ENCODE results near the gene VWA7. TPM values are rescaled to one million over a fixed set of nuclear protein-coding genes. Genes with fewer than 3 reads are reported as not detected.

Gene VWA7
- total RNA-seq, 1 experiment from 2014 or later, result 0.37 TPM

Other genes with a start within 250 kb of the VWA7 start
- gene MCCD1, start 248.4 kb downstream of the VWA7 start, total RNA-seq (2014; rRNA removed; shearing (Covaris generic)), result not detected in 2 replicates
- 580 and 595 TPM in 2 replicates for gene DDX39B, start 235.3 kb downstream of the VWA7 start, total RNA-seq (2014; rRNA removed; shearing (Covaris generic))
- 0.60 TPM in 1 of 2 replicates, not detected in the other for gene ATP6V1G2, start 230.7 kb downstream of the VWA7 start, total RNA-seq (2014; rRNA removed; shearing (Covaris generic))
- 12.9 and 13.6 TPM in 2 replicates for gene NFKBIL1, start 229.7 kb downstream of the VWA7 start, total RNA-seq (2014; rRNA removed; shearing (Covaris generic))
- gene LTA, start 205.0 kb downstream of the VWA7 start, total RNA-seq (2014; rRNA removed; shearing (Covaris generic)), result not detected in 2 replicates
- not detected in 2 replicates for gene TNF, start 201.8 kb downstream of the VWA7 start, total RNA-seq (2014; rRNA removed; shearing (Covaris generic))
- gene LTB, start 194.9 kb downstream of the VWA7 start, total RNA-seq (2014; rRNA removed; shearing (Covaris generic)), result not detected in 2 replicates
- gene LST1, start 191.1 kb downstream of the VWA7 start, total RNA-seq (2014; rRNA removed; shearing (Covaris generic)), result not detected in 2 replicates
- not detected in 2 replicates for gene NCR3, start 184.3 kb downstream of the VWA7 start, total RNA-seq (2014; rRNA removed; shearing (Covaris generic))
- gene AIF1, start 162.1 kb downstream of the VWA7 start, total RNA-seq (2014; rRNA removed; shearing (Covaris generic)), result not detected in 2 replicates
- 26.2 and 36.1 TPM in 2 replicates for gene PRRC2A, start 156.6 kb downstream of the VWA7 start, total RNA-seq (2014; rRNA removed; shearing (Covaris generic))
- gene BAG6, start 124.7 kb downstream of the VWA7 start, total RNA-seq (2014; rRNA removed; shearing (Covaris generic)), result 122 and 138 TPM in 2 replicates
- gene APOM, start 121.4 kb downstream of the VWA7 start, total RNA-seq (2014; rRNA removed; shearing (Covaris generic)), result 0.91 and 1.1 TPM in 2 replicates
- gene C6orf47, start 116.5 kb downstream of the VWA7 start, total RNA-seq (2014; rRNA removed; shearing (Covaris generic)), result 19.3 and 20.8 TPM in 2 replicates
- 13.4 and 15.9 TPM in 2 replicates for gene GPANK1, start 112.3 kb downstream of the VWA7 start, total RNA-seq (2014; rRNA removed; shearing (Covaris generic))
- gene CSNK2B, start 111.2 kb downstream of the VWA7 start, total RNA-seq (2014; rRNA removed; shearing (Covaris generic)), result 443 and 553 TPM in 2 replicates
- gene LY6G5B, start 107.4 kb downstream of the VWA7 start, total RNA-seq (2014; rRNA removed; shearing (Covaris generic)), result not detected in 2 replicates
- 0.97 TPM in 1 of 2 replicates, not detected in the other for gene LY6G5C, start 96.3 kb downstream of the VWA7 start, total RNA-seq (2014; rRNA removed; shearing (Covaris generic))
- gene ABHD16A, start 74.0 kb downstream of the VWA7 start, total RNA-seq (2014; rRNA removed; shearing (Covaris generic)), result 28.0 and 34.6 TPM in 2 replicates
- not detected in 2 replicates for gene LY6G6F, start 70.5 kb downstream of the VWA7 start, total RNA-seq (2014; rRNA removed; shearing (Covaris generic))
- not detected in 2 replicates for gene LY6G6D, start 62.0 kb downstream of the VWA7 start, total RNA-seq (2014; rRNA removed; shearing (Covaris generic))
- not detected in 2 replicates for gene LY6G6C, start 55.6 kb downstream of the VWA7 start, total RNA-seq (2014; rRNA removed; shearing (Covaris generic))
- not detected in 2 replicates for gene MPIG6B, start 54.0 kb downstream of the VWA7 start, total RNA-seq (2014; rRNA removed; shearing (Covaris generic))
- 75.2 and 101 TPM in 2 replicates for gene DDAH2, start 48.0 kb downstream of the VWA7 start, total RNA-seq (2014; rRNA removed; shearing (Covaris generic))
- 710 and 730 TPM in 2 replicates for gene CLIC1, start 40.8 kb downstream of the VWA7 start, total RNA-seq (2014; rRNA removed; shearing (Covaris generic))
- gene MSH5, start 37.3 kb downstream of the VWA7 start, total RNA-seq (2014; rRNA removed; shearing (Covaris generic)), result 5.3 and 10.8 TPM in 2 replicates
- gene SAPCD1, start 14.7 kb downstream of the VWA7 start, total RNA-seq (2014; rRNA removed; shearing (Covaris generic)), result 0.21 and 2.8 TPM in 2 replicates
- gene VARS1, start 18.4 kb upstream of the VWA7 start, total RNA-seq (2014; rRNA removed; shearing (Covaris generic)), result 37.3 and 37.5 TPM in 2 replicates
- gene LSM2, start 29.6 kb upstream of the VWA7 start, total RNA-seq (2014; rRNA removed; shearing (Covaris generic)), result 108 and 123 TPM in 2 replicates
- 0.85 and 1.0 TPM in 2 replicates for gene HSPA1L, start 38.0 kb upstream of the VWA7 start, total RNA-seq (2014; rRNA removed; shearing (Covaris generic))
- 29.8 and 31.5 TPM in 2 replicates for gene HSPA1A, start 38.2 kb upstream of the VWA7 start, total RNA-seq (2014; rRNA removed; shearing (Covaris generic))
- 84.4 and 109 TPM in 2 replicates for gene HSPA1B, start 50.4 kb upstream of the VWA7 start, total RNA-seq (2014; rRNA removed; shearing (Covaris generic))
- 91.5 and 101 TPM in 2 replicates for gene NEU1, start 85.5 kb upstream of the VWA7 start, total RNA-seq (2014; rRNA removed; shearing (Covaris generic))
- not detected in 2 replicates for gene SLC44A4, start 101.7 kb upstream of the VWA7 start, total RNA-seq (2014; rRNA removed; shearing (Covaris generic))
- 44.6 and 49.6 TPM in 2 replicates for gene EHMT2, start 120.4 kb upstream of the VWA7 start, total RNA-seq (2014; rRNA removed; shearing (Covaris generic))
- gene ZBTB12, start 124.8 kb upstream of the VWA7 start, total RNA-seq (2014; rRNA removed; shearing (Covaris generic)), result 0.62 and 0.70 TPM in 2 replicates
- 0.75 TPM in 1 of 2 replicates, not detected in the other for gene C2, start 150.4 kb upstream of the VWA7 start, total RNA-seq (2014; rRNA removed; shearing (Covaris generic))
- 1.5 and 4.3 TPM in 2 replicates for gene CFB, start 168.8 kb upstream of the VWA7 start, total RNA-seq (2014; rRNA removed; shearing (Covaris generic))
- 140 and 141 TPM in 2 replicates for gene NELFE, start 181.6 kb upstream of the VWA7 start, total RNA-seq (2014; rRNA removed; shearing (Covaris generic))
- 21.1 and 23.8 TPM in 2 replicates for gene SKIC2, start 181.8 kb upstream of the VWA7 start, total RNA-seq (2014; rRNA removed; shearing (Covaris generic))
- gene DXO, start 194.8 kb upstream of the VWA7 start, total RNA-seq (2014; rRNA removed; shearing (Covaris generic)), result 11.0 and 13.5 TPM in 2 replicates
- gene C4A, start 204.7 kb upstream of the VWA7 start, total RNA-seq (2014; rRNA removed; shearing (Covaris generic)), result 7.2 and 8.5 TPM in 2 replicates
- 6.5 and 10.9 TPM in 2 replicates for gene C4B, start 237.5 kb upstream of the VWA7 start, total RNA-seq (2014; rRNA removed; shearing (Covaris generic))